Measurements from ENCODE around the gene ASPSCR1. TPM values are rescaled to one million over a fixed set of nuclear protein-coding genes. Genes with fewer than 3 reads are reported as not detected.

The ASPSCR1 gene
- total and polyA plus RNA-seq, 2 of the 13 experiments (the other 11 are each of a cell fraction or from before 2014, with no cell fraction given) = 274 to 314 TPM

DNA sequence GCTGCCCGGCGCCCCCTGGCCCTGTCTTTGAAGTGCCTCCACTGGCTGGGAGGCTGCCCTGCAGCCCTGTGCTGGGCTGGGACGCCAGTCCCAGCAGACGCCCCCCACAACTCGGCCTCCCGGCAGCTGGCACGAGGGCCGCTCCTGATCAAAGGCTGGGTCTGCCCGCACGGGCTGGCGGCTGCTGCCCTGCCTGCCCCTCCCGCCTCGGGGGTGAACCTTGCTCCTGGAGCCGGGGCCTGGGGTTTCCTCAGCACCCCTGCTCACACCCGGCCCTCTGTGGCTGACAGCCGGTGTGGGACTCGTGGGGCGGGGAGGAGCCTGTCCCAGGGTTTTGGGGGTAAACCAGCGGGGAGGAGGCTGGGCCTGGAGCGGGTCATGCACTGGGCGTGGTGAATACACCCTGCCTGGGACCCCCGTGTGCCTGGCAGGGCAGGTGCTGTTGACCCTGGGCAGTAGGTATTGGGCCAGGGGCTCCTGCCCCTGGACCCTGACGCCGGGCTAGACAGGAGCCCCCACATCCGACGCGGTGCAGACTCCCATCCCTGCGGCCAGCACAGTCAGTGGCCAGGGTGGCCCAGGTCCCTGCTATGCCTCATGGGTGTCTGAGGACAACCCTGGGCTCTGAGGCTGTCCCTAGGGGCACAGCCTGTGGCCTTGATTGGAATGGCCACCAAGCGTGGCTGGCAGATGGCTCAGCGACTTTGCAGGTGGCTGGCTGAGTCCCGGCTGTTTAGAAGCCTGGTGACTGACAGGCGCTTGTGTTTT is 23.6 kb downstream of the ASPSCR1 start (continued):
- peak; percentile 85; the same call in 1 of the 2 replicates for TF ChIP-seq ZBTB43 (CRISPR knock-in tag; conservative IDR thresholded peaks at IDR 0.05)
- TF ChIP-seq ELF3 (CRISPR knock-in tag; IDR thresholded peaks at IDR 0.05) = peak; percentile 74
- TF ChIP-seq ZNF619 (CRISPR knock-in tag; IDR thresholded peaks at IDR 0.05) = peak; percentile 67
- TF ChIP-seq ZNF720 (CRISPR knock-in tag; IDR thresholded peaks at IDR 0.05) = peak; percentile 77; the same call in 1 of the 2 replicates
- no peak for TF ChIP-seq SUZ12 (IDR thresholded peaks at IDR 0.05; ENCODE audit: low read depth, low read length)
- peak; percentile 99 for TF ChIP-seq MLX (CRISPR knock-in tag; IDR thresholded peaks at IDR 0.05)
- TF ChIP-seq, protein P1, sequence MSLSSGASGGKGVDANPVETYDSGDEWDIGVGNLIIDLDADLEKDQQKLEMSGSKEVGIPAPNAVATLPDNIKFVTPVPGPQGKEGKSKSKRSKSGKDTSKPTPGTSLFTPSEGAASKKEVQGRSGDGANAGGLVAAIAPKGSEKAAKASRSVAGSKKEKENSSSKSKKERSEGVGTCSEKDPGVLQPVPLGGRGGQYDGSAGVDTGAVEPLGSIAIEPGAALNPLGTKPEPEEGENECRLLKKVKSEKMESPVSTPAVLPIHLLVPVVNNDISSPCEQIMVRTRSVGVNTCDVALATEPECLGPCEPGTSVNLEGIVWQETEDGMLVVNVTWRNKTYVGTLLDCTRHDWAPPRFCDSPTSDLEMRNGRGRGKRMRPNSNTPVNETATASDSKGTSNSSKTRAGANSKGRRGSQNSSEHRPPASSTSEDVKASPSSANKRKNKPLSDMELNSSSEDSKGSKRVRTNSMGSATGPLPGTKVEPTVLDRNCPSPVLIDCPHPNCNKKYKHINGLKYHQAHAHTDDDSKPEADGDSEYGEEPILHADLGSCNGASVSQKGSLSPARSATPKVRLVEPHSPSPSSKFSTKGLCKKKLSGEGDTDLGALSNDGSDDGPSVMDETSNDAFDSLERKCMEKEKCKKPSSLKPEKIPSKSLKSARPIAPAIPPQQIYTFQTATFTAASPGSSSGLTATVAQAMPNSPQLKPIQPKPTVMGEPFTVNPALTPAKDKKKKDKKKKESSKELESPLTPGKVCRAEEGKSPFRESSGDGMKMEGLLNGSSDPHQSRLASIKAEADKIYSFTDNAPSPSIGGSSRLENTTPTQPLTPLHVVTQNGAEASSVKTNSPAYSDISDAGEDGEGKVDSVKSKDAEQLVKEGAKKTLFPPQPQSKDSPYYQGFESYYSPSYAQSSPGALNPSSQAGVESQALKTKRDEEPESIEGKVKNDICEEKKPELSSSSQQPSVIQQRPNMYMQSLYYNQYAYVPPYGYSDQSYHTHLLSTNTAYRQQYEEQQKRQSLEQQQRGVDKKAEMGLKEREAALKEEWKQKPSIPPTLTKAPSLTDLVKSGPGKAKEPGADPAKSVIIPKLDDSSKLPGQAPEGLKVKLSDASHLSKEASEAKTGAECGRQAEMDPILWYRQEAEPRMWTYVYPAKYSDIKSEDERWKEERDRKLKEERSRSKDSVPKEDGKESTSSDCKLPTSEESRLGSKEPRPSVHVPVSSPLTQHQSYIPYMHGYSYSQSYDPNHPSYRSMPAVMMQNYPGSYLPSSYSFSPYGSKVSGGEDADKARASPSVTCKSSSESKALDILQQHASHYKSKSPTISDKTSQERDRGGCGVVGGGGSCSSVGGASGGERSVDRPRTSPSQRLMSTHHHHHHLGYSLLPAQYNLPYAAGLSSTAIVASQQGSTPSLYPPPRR (CRISPR knock-in tag; IDR thresholded peaks at IDR 0.05; ENCODE audit: borderline replicate concordance) = peak; percentile 91
- TF ChIP-seq ARNT (IDR thresholded peaks at IDR 0.05) = no peak
- TF ChIP-seq SALL2 (CRISPR knock-in tag; IDR thresholded peaks at IDR 0.05) = peak; percentile 87
- peak; percentile 80 for TF ChIP-seq PITX1 (CRISPR knock-in tag; IDR thresholded peaks at IDR 0.05)
- TF ChIP-seq REL (CRISPR knock-in tag; conservative IDR thresholded peaks at IDR 0.05) = no peak; the same call in 1 of the 2 replicates
- peak; percentile 89 for TF ChIP-seq ZNF431 (CRISPR knock-in tag; IDR thresholded peaks at IDR 0.05; ENCODE audit: borderline replicate concordance, low read depth)
- TF ChIP-seq DNMT3B (CRISPR knock-in tag; conservative IDR thresholded peaks at IDR 0.05) = no peak; the same call in 1 of the 2 replicates
- TF ChIP-seq POLR2G (IDR thresholded peaks at IDR 0.05; ENCODE audit: low read depth, low read length) = peak; percentile 75
- peak; percentile 68; the same call in 1 of the 2 replicates for TF ChIP-seq SIX1 (CRISPR knock-in tag; IDR thresholded peaks at IDR 0.05; ENCODE audit: borderline replicate concordance)
- TF ChIP-seq MEIS1 (CRISPR knock-in tag; IDR thresholded peaks at IDR 0.05; ENCODE audit: borderline replicate concordance) = peak; percentile 82; the same call in 1 of the 2 replicates
- no peak for TF ChIP-seq NONO (IDR thresholded peaks at IDR 0.05)
- TF ChIP-seq NONO (CRISPR knock-in tag; conservative IDR thresholded peaks at IDR 0.05) = peak; percentile 92
- peak; percentile 31; the same call in 1 of the 2 replicates for TF ChIP-seq XBP1 (CRISPR knock-in tag; IDR thresholded peaks at IDR 0.05)
- peak; percentile 98 for TF ChIP-seq AKAP8 (CRISPR knock-in tag; IDR thresholded peaks at IDR 0.05)
- TF ChIP-seq MATR3 (CRISPR knock-in tag; IDR thresholded peaks at IDR 0.05) = no peak
- TF ChIP-seq RFX3 (CRISPR knock-in tag; IDR thresholded peaks at IDR 0.05) = no peak
- TF ChIP-seq REPIN1 (CRISPR knock-in tag; IDR thresholded peaks at IDR 0.05; ENCODE audit: borderline replicate concordance, low read depth) = peak; percentile 96
- TF ChIP-seq TBP (CRISPR knock-in tag; IDR thresholded peaks at IDR 0.05) = no peak; the same call in 1 of the 2 replicates
